ENCODE results near the gene OR8I2.
"Not testable (repeated sequence)": the region's sequence is repeated elsewhere in the genome, so short reads cannot be mapped to it uniquely, and the experiment has no call there.

OR8I2 gene

GRCh38 chr11:56093008-56093407, at the start of gene OR8I2:
Gene OR8I2 (plus strand): TSS chr11:56093308. CDS start chr11:56093308, 0 bp downstream.
- DNase-seq (ENCODE audit: low read depth in 2 of 2), result no peak

GRCh38 chr11:56045538-56045937, 47.6 kb upstream of the OR8I2 start:
- no peak for DNase-seq (ENCODE audit: low read depth in 2 of 2)

GRCh38 chr11:56048480-56048879, 44.6 kb upstream of the OR8I2 start:
- no peak for DNase-seq (ENCODE audit: low read depth in 2 of 2)

- DNase-seq (ENCODE audit: low read depth in 2 of 2), result no peak
Observed at GRCh38 chr11:56049487-56049886, 43.6 kb upstream of the OR8I2 start.

GRCh38 chr11:56056366-56056765, 36.7 kb upstream of the OR8I2 start:
- not testable (repeated sequence) for DNase-seq (ENCODE audit: low read depth in 2 of 2)

GRCh38 chr11:56057661-56058237, 35.4 kb upstream of the OR8I2 start:
- not testable (repeated sequence) for DNase-seq (ENCODE audit: low read depth in 2 of 2)

GRCh38 chr11:56058260-56058780, 34.8 kb upstream of the OR8I2 start:
- not testable (repeated sequence) for DNase-seq (ENCODE audit: low read depth in 2 of 2)

- no peak for DNase-seq (ENCODE audit: low read depth in 2 of 2)
Observed at GRCh38 chr11:56066980-56067379, 26.1 kb upstream of the OR8I2 start.

- no peak for DNase-seq (ENCODE audit: low read depth in 2 of 2)
Observed at GRCh38 chr11:56089697-56090096, 3.4 kb upstream of the OR8I2 start.

GRCh38 chr11:56103210-56103737, 10.2 kb downstream of the OR8I2 start, which contains the start of gene OR8H2:
Gene OR8H2 (plus strand): TSS chr11:56103687. CDS start chr11:56105043, 1,356 bp downstream.
- no peak for DNase-seq (ENCODE audit: low read depth in 2 of 2)

GRCh38 chr11:56122073-56122472, 29.0 kb downstream of the OR8I2 start, which contains the start of gene OR8H3:
Gene OR8H3 (plus strand): TSS chr11:56122373. CDS start chr11:56122373, 0 bp downstream.
- no peak for DNase-seq (ENCODE audit: low read depth in 2 of 2)

- DNase-seq (ENCODE audit: low read depth in 2 of 2), result no peak
Observed at GRCh38 chr11:56140151-56140661, 47.1 kb downstream of the OR8I2 start, which contains the start of gene OR8J3. Gene OR8J3 (minus strand): TSS chr11:56140201. CDS start chr11:56137718, 2,483 bp downstream.

GRCh38 chr11:56143681-56144080, 50.6 kb downstream of the OR8I2 start:
- not testable (repeated sequence) for DNase-seq (ENCODE audit: low read depth in 2 of 2)
